HepG2 (cell line): ENCODE measurements around the gene CCDC183. TPM values are rescaled to one million over a fixed set of nuclear protein-coding genes. Genes with fewer than 3 reads are reported as not detected.

Experiments
- IRX3 ChIP-seq: sonication (generic); formaldehyde crosslinking; IDR thresholded peaks from 2 replicates; pipeline ENCODE4 v1.8.1; 2023; ENCODE audit warnings: mild to moderate bottlenecking, low read depth, missing genetic modification reagents, borderline replicate concordance
- KDM3A ChIP-seq: IDR thresholded peaks from 2 replicates; pipeline ENCODE4 v1.6.1; 2018; ENCODE audit warnings: low read depth, missing compliant biosample characterization
- PHF20 ChIP-seq: sonication (generic); formaldehyde crosslinking; IDR thresholded peaks from 2 replicates; pipeline ENCODE4 v1.5.0; 2020; ENCODE audit warnings: mild to moderate bottlenecking, missing genetic modification reagents
- RNF2 ChIP-seq: fragments of 450-650 bp; conservative IDR thresholded peaks from 2 replicates; pipeline ENCODE4 v1.6.1; 2016; ENCODE audit warnings: low read depth
- SAP130 ChIP-seq: IDR thresholded peaks from 2 replicates; pipeline ENCODE4 v1.6.1; 2016; ENCODE audit warnings: low read depth
- SMARCE1 ChIP-seq: fragments of 450-650 bp; IDR thresholded peaks from 2 replicates; pipeline ENCODE4 v1.6.1; 2017; ENCODE audit warnings: borderline replicate concordance
- YY1 ChIP-seq: IDR thresholded peaks from 2 replicates; pipeline ENCODE4 v1.6.1; 2011; ENCODE audit warnings: low read length, low read depth, moderate library complexity, mild to moderate bottlenecking; ENCODE audit not compliant: insufficient read depth, insufficient replicate concordance
- ZFP90 ChIP-seq: sonication (generic); formaldehyde crosslinking; IDR thresholded peaks from 2 replicates; pipeline ENCODE4 v1.8.0; 2022; ENCODE audit warnings: missing genetic modification reagents, mild to moderate bottlenecking, inconsistent platforms, borderline replicate concordance
- ZNF263 ChIP-seq: sonication (generic); formaldehyde crosslinking; IDR thresholded peaks from 2 replicates; pipeline ENCODE4 v1.4.0; 2020; ENCODE audit warnings: missing genetic modification reagents
- ZNF670 ChIP-seq: sonication (generic); formaldehyde crosslinking; IDR thresholded peaks from 2 replicates; pipeline ENCODE4 v1.8.0; 2022; ENCODE audit warnings: mild to moderate bottlenecking, missing genetic modification reagents, borderline replicate concordance
- polyA plus RNA-seq, 8 experiments: library from polyadenylated mRNA; depleted of rRNA in 3 of 8; stranded (reverse) in 7 of 8; unstranded in 1 of 8; fragments of >200 nt; fragmentation: Illumina TruSeq in 4 of 8; extraction: Trizol in 4 of 8; gene quantifications; 2 replicates each; pipeline versions ENCODE4 v1.2.1 to v1.2.3, GENCODE V29; 2011 to 2016; ENCODE audit warnings: low read depth in 4 of 8, missing spikeins in 1 of 8, mixed read lengths in 1 of 8; ENCODE audit not compliant: insufficient read depth in 1 of 8
- total RNA-seq, 5 experiments: library from RNA; depleted of rRNA; stranded (reverse); fragments of >200 nt; fragmentation: Illumina TruSeq; extraction: Trizol; gene quantifications; 2 replicates each; pipeline ENCODE4 v1.2.3, GENCODE V29; 2016; ENCODE audit warnings: low read depth in 1 of 5
- TF ChIP-seq, protein P1 (sequence below): sonication (generic); formaldehyde crosslinking; IDR thresholded peaks from 2 replicates; pipeline ENCODE4 v1.9.0; 2022; ENCODE audit warnings: low read depth, missing genetic modification reagents
- TF ChIP-seq, protein P2 (sequence below): sonication (generic); formaldehyde crosslinking; IDR thresholded peaks from 2 replicates; pipeline ENCODE4 v1.8.0; 2022; ENCODE audit warnings: missing genetic modification reagents, low read depth, mild to moderate bottlenecking, borderline replicate concordance
- TF ChIP-seq, protein P3 (sequence below): sonication (generic); formaldehyde crosslinking; IDR thresholded peaks from 2 replicates; pipeline ENCODE4 v1.9.0; 2021; ENCODE audit warnings: missing genetic modification reagents, borderline replicate concordance
- TF ChIP-seq, protein P4 (sequence below), 2 experiments: sonication (generic) in 1 of 2; formaldehyde crosslinking in 1 of 2; IDR thresholded peaks; 2 replicates each; pipeline versions ENCODE4 v1.5.1 to v1.6.1; 2011 to 2020; ENCODE audit warnings: borderline replicate concordance in 1 of 2, low read depth in 1 of 2, low read length in 1 of 2, mild to moderate bottlenecking in 1 of 2, missing genetic modification reagents in 1 of 2, moderate library complexity in 1 of 2
- TF ChIP-seq, protein P5 (sequence below): IDR thresholded peaks from 2 replicates; pipeline ENCODE4 v1.6.1; 2016; ENCODE audit warnings: mild to moderate bottlenecking
- TF ChIP-seq, protein P6 (sequence below), 2 experiments: sonication (generic) in 1 of 2; formaldehyde crosslinking in 1 of 2; IDR thresholded peaks; 2 replicates each; pipeline versions ENCODE4 v1.4.0 to v1.6.1; 2018 to 2020; ENCODE audit warnings: missing genetic modification reagents in 2 of 2, borderline replicate concordance in 1 of 2, low read depth in 1 of 2, mild to moderate bottlenecking in 1 of 2, missing biosample characterization in 1 of 2

CCDC183 gene
- total and polyA plus RNA-seq, 2 of the 13 experiments (the other 11 are each of a cell fraction or from before 2014, with no cell fraction given) = 5.0 to 66.4 TPM

DNA sequence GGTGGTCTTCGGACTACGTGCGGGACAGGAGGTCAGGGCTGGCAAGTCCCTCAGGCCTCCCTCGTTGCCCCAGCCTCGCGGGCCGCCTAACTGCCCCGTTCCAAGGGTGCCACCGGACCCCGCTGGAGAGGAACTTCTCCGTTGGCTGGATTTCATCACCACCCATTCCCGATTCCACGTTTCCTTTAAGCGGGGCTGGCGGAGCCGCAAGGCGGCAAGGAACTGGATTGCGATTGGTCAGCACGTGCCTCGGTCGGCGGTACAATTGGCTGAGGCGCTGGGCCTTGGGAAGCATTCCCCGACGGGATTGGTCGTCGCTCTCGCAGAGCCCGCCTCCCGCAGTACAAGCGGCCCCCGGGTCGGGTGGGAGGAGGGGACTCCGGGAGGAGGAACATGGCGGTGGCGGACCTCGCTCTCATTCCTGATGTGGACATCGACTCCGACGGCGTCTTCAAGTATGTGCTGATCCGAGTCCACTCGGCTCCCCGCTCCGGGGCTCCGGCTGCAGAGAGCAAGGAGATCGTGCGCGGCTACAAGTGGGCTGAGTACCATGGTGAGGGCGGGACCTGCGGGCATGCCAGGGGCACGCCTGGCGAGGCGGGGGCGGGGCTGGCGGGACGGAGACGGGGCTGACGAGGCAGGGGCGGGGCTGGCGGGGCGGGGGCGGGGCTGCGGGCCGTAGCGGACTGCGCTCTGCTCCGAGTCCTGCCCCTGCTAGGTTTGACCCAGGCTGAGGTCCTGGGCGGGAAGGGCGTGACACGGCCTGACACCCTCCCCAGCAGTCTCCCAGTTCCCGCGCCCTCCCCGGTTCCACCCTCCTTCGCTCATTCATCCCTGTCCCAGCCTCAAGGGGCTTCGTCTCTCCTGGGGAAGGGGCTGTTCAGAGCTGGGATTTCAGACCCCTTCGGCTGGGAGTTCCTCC is 53.2 kb downstream of the CCDC183 start, which contains the start of gene PHPT1 (continued):
- TF ChIP-seq, protein P1, sequence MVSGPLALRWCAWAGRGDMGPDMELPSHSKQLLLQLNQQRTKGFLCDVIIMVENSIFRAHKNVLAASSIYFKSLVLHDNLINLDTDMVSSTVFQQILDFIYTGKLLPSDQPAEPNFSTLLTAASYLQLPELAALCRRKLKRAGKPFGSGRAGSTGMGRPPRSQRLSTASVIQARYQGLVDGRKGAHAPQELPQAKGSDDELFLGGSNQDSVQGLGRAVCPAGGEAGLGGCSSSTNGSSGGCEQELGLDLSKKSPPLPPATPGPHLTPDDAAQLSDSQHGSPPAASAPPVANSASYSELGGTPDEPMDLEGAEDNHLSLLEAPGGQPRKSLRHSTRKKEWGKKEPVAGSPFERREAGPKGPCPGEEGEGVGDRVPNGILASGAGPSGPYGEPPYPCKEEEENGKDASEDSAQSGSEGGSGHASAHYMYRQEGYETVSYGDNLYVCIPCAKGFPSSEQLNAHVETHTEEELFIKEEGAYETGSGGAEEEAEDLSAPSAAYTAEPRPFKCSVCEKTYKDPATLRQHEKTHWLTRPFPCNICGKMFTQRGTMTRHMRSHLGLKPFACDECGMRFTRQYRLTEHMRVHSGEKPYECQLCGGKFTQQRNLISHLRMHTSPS (CRISPR knock-in tag) = peak; percentile 86
- TF ChIP-seq SAP130 (CRISPR knock-in tag) (peak; percentile 74), SMARCE1 (no peak), ZFP90 (CRISPR knock-in tag) (peak; percentile 70; the same call in 1 of the 2 replicates), KDM3A (no peak), YY1 (peak; percentile 88), RNF2 (no peak), IRX3 (CRISPR knock-in tag) (peak; percentile 61; the same call in 1 of the 2 replicates), ZNF263 (CRISPR knock-in tag) (peak; percentile 75; the same call in 1 of the 2 replicates), ZNF670 (0 out of 2 replicates have a peak, but pooled peaks have one; percentile 34), PHF20 (no peak; the same call in 1 of the 2 replicates)
- TF ChIP-seq, protein P2, sequence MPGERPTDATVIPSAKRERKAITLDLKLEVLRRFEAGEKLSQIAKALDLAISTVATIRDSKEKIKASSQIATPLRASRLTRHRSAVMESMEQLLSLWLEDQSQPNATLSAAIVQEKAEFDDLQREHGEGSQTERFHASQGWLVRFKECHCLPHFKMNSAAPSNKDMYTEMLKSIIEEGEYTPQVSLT (CRISPR knock-in tag) = no peak
- TF ChIP-seq, protein P3, sequence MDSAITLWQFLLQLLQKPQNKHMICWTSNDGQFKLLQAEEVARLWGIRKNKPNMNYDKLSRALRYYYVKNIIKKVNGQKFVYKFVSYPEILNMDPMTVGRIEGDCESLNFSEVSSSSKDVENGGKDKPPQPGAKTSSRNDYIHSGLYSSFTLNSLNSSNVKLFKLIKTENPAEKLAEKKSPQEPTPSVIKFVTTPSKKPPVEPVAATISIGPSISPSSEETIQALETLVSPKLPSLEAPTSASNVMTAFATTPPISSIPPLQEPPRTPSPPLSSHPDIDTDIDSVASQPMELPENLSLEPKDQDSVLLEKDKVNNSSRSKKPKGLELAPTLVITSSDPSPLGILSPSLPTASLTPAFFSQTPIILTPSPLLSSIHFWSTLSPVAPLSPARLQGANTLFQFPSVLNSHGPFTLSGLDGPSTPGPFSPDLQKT (CRISPR knock-in tag) = no peak
- TF ChIP-seq, protein P4, sequence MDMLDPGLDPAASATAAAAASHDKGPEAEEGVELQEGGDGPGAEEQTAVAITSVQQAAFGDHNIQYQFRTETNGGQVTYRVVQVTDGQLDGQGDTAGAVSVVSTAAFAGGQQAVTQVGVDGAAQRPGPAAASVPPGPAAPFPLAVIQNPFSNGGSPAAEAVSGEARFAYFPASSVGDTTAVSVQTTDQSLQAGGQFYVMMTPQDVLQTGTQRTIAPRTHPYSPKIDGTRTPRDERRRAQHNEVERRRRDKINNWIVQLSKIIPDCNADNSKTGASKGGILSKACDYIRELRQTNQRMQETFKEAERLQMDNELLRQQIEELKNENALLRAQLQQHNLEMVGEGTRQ (IDR thresholded peaks at IDR 0.05; ENCODE audit: low read depth, low read length) = peak; percentile 55; the same call in 1 of the 2 replicates
- TF ChIP-seq, protein P4 (CRISPR knock-in tag; IDR thresholded peaks at IDR 0.05; ENCODE audit: borderline replicate concordance) = peak; percentile 72
- TF ChIP-seq, protein P5, sequence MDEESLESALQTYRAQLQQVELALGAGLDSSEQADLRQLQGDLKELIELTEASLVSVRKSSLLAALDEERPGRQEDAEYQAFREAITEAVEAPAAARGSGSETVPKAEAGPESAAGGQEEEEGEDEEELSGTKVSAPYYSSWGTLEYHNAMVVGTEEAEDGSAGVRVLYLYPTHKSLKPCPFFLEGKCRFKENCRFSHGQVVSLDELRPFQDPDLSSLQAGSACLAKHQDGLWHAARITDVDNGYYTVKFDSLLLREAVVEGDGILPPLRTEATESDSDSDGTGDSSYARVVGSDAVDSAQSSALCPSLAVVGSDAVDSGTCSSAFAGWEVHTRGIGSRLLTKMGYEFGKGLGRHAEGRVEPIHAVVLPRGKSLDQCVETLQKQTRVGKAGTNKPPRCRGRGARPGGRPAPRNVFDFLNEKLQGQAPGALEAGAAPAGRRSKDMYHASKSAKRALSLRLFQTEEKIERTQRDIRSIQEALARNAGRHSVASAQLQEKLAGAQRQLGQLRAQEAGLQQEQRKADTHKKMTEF (CRISPR knock-in tag) = peak; percentile 58; the same call in 1 of the 2 replicates
- TF ChIP-seq, protein P6, sequence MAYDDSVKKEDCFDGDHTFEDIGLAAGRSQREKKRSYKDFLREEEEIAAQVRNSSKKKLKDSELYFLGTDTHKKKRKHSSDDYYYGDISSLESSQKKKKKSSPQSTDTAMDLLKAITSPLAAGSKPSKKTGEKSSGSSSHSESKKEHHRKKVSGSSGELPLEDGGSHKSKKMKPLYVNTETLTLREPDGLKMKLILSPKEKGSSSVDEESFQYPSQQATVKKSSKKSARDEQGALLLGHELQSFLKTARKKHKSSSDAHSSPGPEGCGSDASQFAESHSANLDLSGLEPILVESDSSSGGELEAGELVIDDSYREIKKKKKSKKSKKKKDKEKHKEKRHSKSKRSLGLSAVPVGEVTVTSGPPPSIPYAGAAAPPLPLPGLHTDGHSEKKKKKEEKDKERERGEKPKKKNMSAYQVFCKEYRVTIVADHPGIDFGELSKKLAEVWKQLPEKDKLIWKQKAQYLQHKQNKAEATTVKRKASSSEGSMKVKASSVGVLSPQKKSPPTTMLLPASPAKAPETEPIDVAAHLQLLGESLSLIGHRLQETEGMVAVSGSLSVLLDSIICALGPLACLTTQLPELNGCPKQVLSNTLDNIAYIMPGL (CRISPR knock-in tag; IDR thresholded peaks at IDR 0.05; ENCODE audit: borderline replicate concordance in 1 of 2, low read depth in 1 of 2) = peak in 1 of 2 experiments; percentile 37; a peak in 1 of 4 replicates
